ENCODE measurements around the gene UGT1A4. TPM values are rescaled to one million over a fixed set of nuclear protein-coding genes. Genes with fewer than 3 reads are reported as not detected.
A peak's percentile ranks its signal among the peaks of the same experiment; 100 is the strongest.

Gene UGT1A4
- total and polyA plus RNA-seq, 9 of the 15 experiments (the other 6 are each of a cell fraction or from before 2014, with no cell fraction given) = not detected

DNA sequence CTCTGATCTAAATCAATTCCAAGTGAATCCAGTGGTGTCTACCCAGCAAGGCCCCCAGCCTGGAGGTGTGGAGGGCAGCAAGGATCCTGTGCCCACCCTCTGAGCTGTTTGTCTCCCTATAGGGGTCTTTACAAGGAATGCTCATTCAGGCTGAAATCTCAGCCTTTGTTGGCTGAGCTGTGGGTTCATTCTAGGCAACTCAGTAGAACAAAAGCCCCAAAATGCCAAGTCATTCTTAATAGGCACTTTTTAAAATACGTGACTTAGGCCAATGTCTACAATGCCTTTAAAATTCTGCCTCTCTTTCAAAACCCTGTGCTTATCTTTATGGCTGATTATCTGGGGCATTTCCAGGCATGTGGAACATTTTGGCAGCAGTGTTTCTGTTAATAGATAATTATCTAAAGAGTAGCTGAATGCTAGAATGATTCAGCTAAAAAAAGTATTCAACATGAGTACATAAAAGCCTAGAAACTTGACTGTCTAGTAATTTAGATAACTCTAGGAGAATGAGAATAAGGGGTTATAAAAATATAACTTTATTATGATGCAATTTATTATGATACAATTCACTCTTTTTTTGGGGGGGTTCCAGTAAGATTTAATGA lies 18.4 kb upstream of the UGT1A4 start (continued):
- TF ChIP-seq, protein P1, sequence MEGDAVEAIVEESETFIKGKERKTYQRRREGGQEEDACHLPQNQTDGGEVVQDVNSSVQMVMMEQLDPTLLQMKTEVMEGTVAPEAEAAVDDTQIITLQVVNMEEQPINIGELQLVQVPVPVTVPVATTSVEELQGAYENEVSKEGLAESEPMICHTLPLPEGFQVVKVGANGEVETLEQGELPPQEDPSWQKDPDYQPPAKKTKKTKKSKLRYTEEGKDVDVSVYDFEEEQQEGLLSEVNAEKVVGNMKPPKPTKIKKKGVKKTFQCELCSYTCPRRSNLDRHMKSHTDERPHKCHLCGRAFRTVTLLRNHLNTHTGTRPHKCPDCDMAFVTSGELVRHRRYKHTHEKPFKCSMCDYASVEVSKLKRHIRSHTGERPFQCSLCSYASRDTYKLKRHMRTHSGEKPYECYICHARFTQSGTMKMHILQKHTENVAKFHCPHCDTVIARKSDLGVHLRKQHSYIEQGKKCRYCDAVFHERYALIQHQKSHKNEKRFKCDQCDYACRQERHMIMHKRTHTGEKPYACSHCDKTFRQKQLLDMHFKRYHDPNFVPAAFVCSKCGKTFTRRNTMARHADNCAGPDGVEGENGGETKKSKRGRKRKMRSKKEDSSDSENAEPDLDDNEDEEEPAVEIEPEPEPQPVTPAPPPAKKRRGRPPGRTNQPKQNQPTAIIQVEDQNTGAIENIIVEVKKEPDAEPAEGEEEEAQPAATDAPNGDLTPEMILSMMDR (IDR thresholded peaks at IDR 0.05 in 2 of 3, conservative IDR thresholded peaks at IDR 0.05 in 1 of 3; ENCODE audit: insufficient read depth in 2 of 3, low read depth in 1 of 3, low read length in 3 of 3) = no peak
- TF ChIP-seq PHF21A (IDR thresholded peaks at IDR 0.05; ENCODE audit: borderline replicate concordance, low read depth) = peak; percentile 57; the same call in 1 of the 2 replicates
- TF ChIP-seq RFX5 (IDR thresholded peaks at IDR 0.05; ENCODE audit: low read depth, low read length) = no peak
- TF ChIP-seq, protein P2, sequence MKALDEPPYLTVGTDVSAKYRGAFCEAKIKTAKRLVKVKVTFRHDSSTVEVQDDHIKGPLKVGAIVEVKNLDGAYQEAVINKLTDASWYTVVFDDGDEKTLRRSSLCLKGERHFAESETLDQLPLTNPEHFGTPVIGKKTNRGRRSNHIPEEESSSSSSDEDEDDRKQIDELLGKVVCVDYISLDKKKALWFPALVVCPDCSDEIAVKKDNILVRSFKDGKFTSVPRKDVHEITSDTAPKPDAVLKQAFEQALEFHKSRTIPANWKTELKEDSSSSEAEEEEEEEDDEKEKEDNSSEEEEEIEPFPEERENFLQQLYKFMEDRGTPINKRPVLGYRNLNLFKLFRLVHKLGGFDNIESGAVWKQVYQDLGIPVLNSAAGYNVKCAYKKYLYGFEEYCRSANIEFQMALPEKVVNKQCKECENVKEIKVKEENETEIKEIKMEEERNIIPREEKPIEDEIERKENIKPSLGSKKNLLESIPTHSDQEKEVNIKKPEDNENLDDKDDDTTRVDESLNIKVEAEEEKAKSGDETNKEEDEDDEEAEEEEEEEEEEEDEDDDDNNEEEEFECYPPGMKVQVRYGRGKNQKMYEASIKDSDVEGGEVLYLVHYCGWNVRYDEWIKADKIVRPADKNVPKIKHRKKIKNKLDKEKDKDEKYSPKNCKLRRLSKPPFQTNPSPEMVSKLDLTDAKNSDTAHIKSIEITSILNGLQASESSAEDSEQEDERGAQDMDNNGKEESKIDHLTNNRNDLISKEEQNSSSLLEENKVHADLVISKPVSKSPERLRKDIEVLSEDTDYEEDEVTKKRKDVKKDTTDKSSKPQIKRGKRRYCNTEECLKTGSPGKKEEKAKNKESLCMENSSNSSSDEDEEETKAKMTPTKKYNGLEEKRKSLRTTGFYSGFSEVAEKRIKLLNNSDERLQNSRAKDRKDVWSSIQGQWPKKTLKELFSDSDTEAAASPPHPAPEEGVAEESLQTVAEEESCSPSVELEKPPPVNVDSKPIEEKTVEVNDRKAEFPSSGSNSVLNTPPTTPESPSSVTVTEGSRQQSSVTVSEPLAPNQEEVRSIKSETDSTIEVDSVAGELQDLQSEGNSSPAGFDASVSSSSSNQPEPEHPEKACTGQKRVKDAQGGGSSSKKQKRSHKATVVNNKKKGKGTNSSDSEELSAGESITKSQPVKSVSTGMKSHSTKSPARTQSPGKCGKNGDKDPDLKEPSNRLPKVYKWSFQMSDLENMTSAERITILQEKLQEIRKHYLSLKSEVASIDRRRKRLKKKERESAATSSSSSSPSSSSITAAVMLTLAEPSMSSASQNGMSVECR (CRISPR knock-in tag; IDR thresholded peaks at IDR 0.05) = no peak
- no peak for TF ChIP-seq HLTF (IDR thresholded peaks at IDR 0.05)
- TF ChIP-seq BRD9 (IDR thresholded peaks at IDR 0.05; ENCODE audit: low read depth, partially characterized antibody) = no peak
- TF ChIP-seq SNRNP70 (optimal IDR thresholded peaks at IDR 0.05; ENCODE audit: low read depth, low read length) = no peak
- TF ChIP-seq, protein P3, sequence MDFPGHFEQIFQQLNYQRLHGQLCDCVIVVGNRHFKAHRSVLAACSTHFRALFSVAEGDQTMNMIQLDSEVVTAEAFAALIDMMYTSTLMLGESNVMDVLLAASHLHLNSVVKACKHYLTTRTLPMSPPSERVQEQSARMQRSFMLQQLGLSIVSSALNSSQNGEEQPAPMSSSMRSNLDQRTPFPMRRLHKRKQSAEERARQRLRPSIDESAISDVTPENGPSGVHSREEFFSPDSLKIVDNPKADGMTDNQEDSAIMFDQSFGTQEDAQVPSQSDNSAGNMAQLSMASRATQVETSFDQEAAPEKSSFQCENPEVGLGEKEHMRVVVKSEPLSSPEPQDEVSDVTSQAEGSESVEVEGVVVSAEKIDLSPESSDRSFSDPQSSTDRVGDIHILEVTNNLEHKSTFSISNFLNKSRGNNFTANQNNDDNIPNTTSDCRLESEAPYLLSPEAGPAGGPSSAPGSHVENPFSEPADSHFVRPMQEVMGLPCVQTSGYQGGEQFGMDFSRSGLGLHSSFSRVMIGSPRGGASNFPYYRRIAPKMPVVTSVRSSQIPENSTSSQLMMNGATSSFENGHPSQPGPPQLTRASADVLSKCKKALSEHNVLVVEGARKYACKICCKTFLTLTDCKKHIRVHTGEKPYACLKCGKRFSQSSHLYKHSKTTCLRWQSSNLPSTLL (IDR thresholded peaks at IDR 0.05) = no peak
- TF ChIP-seq ZNF23 (CRISPR knock-in tag; IDR thresholded peaks at IDR 0.05) = no peak
- no peak for TF ChIP-seq GTF2E2 (tag; IDR thresholded peaks at IDR 0.05)
- TF ChIP-seq ZC3H11A (IDR thresholded peaks at IDR 0.05; ENCODE audit: low read depth, low read length) = no peak
- TF ChIP-seq, protein P4, sequence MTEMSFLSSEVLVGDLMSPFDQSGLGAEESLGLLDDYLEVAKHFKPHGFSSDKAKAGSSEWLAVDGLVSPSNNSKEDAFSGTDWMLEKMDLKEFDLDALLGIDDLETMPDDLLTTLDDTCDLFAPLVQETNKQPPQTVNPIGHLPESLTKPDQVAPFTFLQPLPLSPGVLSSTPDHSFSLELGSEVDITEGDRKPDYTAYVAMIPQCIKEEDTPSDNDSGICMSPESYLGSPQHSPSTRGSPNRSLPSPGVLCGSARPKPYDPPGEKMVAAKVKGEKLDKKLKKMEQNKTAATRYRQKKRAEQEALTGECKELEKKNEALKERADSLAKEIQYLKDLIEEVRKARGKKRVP (CRISPR knock-in tag; IDR thresholded peaks at IDR 0.05) = no peak
- TF ChIP-seq, protein P5, sequence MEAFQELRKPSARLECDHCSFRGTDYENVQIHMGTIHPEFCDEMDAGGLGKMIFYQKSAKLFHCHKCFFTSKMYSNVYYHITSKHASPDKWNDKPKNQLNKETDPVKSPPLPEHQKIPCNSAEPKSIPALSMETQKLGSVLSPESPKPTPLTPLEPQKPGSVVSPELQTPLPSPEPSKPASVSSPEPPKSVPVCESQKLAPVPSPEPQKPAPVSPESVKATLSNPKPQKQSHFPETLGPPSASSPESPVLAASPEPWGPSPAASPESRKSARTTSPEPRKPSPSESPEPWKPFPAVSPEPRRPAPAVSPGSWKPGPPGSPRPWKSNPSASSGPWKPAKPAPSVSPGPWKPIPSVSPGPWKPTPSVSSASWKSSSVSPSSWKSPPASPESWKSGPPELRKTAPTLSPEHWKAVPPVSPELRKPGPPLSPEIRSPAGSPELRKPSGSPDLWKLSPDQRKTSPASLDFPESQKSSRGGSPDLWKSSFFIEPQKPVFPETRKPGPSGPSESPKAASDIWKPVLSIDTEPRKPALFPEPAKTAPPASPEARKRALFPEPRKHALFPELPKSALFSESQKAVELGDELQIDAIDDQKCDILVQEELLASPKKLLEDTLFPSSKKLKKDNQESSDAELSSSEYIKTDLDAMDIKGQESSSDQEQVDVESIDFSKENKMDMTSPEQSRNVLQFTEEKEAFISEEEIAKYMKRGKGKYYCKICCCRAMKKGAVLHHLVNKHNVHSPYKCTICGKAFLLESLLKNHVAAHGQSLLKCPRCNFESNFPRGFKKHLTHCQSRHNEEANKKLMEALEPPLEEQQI (IDR thresholded peaks at IDR 0.05) = peak; percentile 45; the same call in 1 of the 2 replicates
- no peak for TF ChIP-seq NR2C2 (CRISPR knock-in tag; IDR thresholded peaks at IDR 0.05)
- TF ChIP-seq NR2C2 (tag; IDR thresholded peaks at IDR 0.05) = no peak

All from K562 (cell line).